CD4-positive, alpha-beta T cell treated with Interleukin-6 for 4 hours (primary cell): ENCODE measurements around the gene WRAP73.

ENCODE experiments used
- DNase-seq: peaks from one replicate; pipeline ENCODE4 v3.0.0-alpha.2; 2020; ENCODE audit warnings: mixed read lengths

The WRAP73 gene

DNA sequence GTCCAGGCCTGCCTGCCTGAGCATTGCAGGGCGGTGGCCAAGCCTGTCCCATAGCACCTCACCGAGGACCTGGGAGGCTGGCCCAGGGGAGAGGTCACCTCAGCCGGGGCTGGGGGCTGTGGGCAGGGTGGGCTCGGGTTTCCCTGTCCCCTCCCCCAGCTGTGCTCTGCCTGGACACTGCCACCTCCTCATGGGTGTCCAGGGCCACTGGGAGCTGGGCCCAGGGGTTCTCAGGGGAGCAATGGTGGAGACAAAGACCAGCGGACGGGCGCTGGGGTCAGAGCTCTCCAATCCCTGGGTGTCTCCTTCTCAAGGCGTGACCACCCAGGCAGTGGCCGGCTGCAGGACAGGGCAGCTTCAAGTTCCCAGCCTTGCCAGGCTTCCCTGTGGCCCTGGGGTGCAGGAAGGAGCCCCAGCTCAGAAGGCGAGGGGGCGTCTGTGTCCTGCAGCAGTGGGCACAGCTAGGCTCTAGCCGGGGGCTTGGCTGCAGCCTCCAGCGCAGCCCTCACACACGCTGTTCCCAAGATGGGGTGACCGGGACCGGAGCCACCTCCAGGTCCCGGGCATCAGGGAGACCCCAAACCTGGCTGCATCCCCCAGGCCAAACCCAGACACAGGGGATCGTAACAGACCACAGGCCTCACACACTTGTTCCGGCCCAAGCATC lies 31.5 kb upstream of the WRAP73 start:
- no peak for DNase-seq

- no peak for DNase-seq
Observed at GRCh38 chr1:3680488-3681230, 30.8 kb upstream of the WRAP73 start.

DNA sequence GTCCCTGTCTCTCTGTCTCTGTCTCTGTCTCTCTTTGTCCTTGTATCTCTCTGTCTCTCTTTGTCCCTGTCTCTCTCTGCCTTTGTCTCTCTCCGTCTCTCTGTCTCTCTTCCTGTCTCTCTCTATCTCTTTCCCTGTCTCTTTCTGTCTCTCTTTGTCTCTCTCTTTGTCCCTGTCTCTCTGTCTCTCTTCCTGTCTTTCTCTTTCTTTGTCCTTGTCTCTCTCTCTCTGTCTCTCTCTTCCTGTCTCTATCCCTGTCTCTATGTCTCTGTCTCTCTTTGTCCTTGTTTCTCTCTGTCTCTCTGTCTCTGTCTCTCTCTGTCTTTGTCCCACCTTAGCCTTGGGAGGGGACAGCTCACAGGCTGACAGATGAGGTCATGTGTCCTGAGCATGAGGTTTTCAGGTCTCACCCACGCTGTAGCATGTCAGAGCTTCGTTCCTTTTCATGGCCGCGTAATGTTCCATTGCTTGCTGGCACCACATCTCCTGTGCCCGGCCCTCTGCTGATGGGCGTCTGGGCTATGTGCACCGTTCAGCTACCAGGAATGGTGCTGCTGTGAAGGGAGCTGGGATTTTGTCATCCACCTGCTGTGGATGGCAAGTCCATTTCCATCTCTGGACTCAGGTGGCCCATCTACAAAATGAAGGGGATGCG lies 30.0 kb upstream of the WRAP73 start:
- no peak for DNase-seq

- DNase-seq: no peak
Observed at GRCh38 chr1:3679098-3679555, 29.2 kb upstream of the WRAP73 start.

DNA sequence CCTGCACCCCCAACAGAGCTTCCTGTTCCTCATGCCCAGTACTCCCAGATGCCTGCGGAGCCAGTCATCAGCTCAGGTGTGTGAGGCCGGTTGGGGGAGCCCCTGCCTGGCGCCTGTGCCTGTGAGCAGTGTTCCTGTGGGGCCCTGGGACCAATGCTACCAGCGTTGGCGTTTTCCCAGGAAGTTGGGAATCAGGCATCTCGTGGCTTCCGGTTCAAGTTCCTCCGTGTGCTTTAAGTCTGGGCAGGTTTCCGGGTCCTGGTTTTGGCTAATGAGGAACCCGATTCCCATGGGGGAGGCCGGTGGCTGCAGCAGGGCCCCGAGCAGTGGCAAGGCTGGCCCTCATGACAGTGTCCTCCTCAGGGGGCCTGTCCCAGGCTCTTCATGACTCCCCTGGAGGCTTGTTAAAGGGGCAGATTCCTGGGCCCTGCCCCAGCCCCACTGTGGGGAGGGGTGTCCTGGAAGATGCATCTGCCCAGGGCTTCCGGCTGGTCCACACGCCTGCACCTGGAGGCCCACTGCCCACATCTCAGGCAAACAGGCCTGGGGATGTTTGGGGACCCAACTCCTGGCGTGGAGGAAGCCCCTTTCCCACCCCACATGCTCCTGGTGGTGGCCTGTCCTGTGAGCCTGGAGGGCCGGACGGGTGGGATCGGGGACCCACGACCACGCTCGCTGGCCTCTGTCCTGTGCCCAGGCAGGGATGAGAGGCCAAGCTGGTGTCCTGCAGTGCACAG lies 28.6 kb upstream of the WRAP73 start:
- no peak for DNase-seq

- DNase-seq: no peak
Observed at GRCh38 chr1:3677484-3677883, 27.6 kb upstream of the WRAP73 start.

DNA sequence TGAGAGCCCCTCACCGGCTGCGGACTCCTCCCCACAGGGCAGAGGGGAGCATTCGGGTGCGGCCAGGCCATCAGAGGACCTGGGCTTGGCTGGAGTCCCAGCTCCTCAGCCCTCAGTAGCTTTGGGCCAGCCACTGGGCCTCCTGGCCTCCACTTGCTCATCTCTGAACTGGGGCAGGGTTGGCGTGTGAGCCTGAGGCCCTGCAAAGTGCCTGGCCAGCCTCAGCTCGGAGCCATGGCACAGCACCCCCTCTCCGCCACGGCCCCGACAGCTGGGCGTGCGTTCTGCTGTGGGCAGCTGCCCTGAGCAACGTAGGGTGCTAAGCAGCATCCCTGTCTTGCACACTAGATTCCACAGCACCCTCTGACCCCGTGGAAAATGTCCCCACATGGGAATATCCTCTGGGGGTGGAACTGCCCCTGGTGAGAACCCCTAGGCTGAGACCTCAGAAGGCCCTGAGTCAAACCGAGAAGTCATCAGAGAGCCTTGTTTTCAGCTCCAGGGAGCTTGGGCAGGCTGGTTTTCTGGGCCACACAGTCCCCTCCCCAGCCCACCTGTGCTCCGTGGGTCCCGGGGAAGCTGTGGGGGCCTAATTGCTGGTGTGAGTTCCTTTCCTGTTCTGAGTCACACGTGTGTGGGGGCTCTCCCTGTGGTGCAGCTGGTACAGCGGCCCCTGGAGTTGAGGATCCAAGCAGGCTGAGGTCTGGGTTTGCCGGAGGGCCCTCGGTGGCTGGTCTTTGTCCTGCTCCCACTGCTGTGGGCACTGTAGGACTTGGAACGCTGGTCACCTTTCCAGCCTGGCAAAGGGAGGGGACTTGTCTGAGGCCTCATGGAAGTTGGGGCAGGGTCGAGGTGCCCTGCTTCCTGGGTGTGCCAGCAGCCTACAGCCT lies 26.9 kb upstream of the WRAP73 start:
- DNase-seq: no peak

DNA sequence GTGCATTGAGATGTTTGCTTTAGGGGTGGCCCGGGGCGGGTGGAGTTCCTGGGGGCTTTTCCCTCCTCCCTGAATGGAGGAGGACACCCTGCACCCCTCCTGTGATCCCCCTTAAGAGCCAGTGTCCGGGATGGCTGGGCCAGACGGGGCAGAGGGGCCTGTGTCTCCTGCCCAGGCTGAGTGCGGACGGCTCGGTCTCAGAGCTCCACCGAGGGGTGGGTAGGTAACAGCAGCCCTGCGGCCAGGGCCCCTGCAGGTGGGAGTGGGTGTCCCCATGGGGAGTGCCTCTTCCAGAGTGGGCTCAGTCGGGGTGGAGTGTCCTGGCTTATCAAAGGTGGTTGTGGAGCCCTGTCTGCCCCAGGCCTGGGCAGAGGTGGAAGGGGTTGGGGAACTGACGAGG lies 25.5 kb upstream of the WRAP73 start:
- DNase-seq: no peak

DNA sequence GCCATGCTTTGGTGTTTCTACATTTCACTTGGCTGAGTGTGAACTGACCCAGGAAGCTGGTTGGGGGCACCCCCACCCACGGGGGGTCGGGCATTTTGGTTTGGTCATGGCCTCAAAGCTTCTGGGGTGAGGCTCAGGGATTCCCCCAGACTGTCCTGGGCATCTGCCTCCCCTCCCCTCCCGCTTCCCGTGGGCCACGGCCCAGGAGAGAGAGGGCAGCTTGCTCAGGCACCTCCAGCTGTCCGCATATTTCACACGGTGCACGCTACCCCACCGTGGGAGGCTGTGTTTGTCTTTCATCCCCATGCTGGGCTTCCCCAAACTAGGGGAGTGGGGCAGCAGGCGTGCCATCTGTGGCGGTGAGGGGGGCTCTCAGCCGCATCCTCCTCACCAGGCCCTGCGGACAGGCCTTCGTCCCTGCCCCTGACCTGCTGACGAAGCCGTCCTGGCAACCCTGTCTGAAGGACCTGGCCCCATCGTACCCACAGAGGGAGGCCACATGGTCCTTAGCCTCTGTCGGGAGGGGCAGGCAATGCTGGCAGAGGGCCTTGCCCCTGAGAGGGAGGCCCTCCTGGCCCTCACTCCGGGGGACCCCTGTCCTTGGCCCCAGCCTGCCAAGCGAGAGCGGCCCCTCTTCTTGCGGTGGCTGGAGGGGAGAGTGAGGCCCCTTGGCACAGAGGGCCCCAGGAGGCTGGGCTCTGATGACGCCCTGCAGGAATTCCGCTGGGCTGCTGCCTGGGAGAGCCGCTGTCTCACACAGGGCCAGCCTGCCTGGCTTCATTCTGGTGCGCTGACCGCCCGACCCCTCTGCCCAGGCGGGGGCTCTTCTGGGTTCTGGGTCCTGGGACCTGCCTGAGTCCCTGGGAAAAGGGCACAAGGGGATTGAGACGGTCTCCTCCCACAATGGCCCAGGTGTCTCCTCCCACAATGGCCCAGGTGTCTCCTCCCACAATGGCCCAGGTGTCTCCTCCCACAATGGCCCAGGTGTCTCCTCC lies 24.5 kb upstream of the WRAP73 start:
- DNase-seq: no peak

- no peak for DNase-seq
Observed at GRCh38 chr1:3673381-3674099, 23.6 kb upstream of the WRAP73 start.

DNA sequence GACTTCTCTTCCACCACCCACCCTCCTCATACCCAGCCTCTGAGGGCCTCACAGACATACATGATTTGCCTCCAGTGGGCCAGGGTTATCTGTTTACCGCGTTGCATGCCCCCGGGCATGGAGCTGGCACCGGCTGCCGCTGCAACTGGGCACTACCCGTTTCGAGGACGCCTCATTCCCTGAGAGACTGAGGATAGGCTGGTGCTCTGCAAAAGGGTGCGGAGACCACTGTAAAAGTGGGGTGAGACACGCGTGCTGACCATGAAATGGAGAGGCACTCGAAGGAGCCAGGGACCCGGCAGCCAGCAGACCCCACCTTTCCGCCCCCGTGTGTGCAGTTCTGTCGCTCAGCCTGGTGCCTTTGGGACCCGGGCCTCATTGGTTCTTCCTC lies 23.1 kb upstream of the WRAP73 start:
- no peak for DNase-seq

GRCh38 chr1:3672231-3672970 lies 22.5 kb upstream of the WRAP73 start:
- no peak for DNase-seq

DNA sequence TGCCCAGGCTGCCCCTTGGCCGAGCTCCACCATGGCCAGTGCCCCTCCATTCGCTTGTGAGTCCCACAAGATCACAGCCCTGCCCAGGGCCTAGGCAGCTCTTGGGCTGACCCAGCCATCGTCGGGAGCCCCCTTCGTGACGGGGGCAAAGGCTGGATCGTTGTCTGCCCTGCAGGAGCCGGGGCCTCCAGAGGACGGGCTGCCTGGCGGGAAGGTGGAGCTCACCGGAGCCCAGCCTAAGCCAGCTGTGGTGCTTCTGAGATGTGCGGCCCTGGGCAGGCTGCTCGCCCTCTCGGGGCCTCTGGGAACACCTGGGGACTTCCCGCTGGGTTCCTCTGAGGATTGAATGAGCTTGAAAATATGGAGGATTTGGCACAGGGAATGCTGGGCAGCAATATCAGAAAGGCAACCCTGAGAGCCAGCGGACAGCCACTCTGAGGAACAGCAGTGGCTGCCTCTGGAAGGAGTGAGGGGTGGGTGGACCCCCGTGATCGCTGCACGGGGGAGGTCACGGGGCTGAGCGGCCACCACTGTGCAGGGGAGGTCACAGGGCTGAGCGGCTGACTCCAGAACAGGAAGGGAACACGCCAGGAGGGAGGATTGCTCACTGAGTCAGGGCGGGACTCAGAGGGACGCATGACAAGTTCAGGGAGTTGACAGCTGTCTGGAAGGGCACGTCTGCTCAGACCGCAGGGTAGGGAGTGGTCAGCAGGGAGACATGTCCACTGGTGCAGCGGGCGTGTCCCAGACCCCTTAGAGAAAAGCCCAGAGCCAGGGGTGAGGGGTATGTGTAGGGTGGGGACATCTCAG lies 21.7 kb upstream of the WRAP73 start:
- no peak for DNase-seq

GRCh38 chr1:3670823-3671265 lies 20.9 kb upstream of the WRAP73 start:
- DNase-seq: no peak

- no peak for DNase-seq
Observed at GRCh38 chr1:3669971-3670431, 20.1 kb upstream of the WRAP73 start.

- no peak for DNase-seq
Observed at GRCh38 chr1:3669421-3669821, 19.5 kb upstream of the WRAP73 start.

DNA sequence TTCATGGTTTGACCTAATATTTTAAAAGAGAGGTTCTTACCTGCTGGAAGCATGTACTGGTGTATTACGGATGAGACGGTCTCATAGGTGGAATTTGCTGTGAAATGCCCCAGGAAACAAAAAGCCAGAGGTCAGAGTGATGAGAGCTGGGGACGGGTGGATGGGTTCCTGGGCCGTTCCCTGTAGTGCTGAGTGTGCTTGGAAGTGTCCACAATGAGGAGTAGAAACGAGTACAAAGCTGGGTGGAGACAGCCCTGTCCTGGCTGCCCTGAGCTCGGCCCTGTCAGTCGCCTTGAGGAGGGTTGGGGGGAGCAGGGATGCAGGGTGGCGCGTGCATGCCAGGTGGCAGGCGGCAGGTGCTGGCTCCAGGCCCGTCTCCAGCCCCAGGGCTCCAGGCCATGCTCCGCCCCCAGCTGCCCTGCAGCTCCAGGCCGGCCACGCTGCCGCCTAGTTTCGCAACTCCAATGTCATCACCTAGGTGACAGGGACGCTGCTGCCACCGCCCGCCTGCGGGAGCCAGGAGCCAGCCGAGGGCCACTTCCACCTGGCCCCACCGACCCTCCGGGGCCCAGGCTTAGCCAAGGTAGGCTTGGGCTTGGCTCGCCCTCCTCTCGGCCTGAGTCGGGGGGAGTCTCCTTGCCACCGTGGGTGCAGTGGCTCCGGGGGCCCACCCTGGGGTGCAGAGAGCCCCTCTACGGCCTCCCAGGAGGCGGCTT lies 18.8 kb upstream of the WRAP73 start:
- DNase-seq: no peak

DNA sequence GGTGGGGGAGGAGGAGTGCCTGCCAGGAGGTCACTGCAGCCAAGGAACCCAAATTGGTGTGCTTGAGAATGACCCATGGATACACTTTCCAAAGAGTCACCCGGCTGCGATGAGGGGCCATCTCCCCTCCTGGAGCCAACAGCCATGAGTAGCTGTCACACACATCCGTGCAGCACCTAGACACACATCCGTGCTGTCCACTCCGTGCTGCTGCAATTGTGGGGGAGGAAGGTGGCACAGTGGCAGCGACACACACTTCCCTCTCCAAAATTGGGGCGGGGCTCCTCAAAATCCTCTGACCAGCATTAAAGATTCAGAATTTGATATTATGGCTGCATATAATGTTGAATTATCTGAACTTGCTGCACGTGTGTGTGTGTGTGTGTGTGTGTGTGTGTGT lies 18.2 kb upstream of the WRAP73 start:
- DNase-seq: no peak
